Sigmoid colon (tissue), 3 donors: Measurements from ENCODE around the gene PUS1.

Experiments used
- CTCF ChIP-seq, 4 experiments: fragments of 450-650 bp in 3 of 4; fragments of 200-600 bp in 1 of 4; IDR thresholded peaks; one replicate each; pipeline ENCODE4 v1.5.1; 2016 to 2019; ENCODE audit warnings: antibody characterized with exemption in 4 of 4, mild to moderate bottlenecking in 3 of 4, moderate library complexity in 2 of 4
- POLR2A ChIP-seq, 2 donors: fragments of 450-650 bp; IDR thresholded peaks; one replicate each; pipeline ENCODE4 v1.6.1; 2016; ENCODE audit warnings: antibody characterized with exemption in 2 of 2, mild to moderate bottlenecking in 2 of 2, moderate library complexity in 2 of 2

- TF ChIP-seq POLR2A (IDR thresholded peaks at IDR 0.05): no peak
- no peak for TF ChIP-seq CTCF (IDR thresholded peaks at IDR 0.05)
Measured at GRCh38 chr12:131923260-131923659, 5.8 kb upstream of the PUS1 start.
